Loucy (cell line): Measurements from ENCODE around the gene TMC2.

Experiments
- H2AFZ ChIP-seq: fragments of 200-600 bp; sonication (generic); 2 replicates; pipeline ENCODE4 v1.6.0; 2016; ENCODE audit warnings: antibody characterized with exemption, mild to moderate bottlenecking, low read length, moderate library complexity
- H3F3A ChIP-seq: fragments of 200-600 bp; 2 replicates; pipeline ENCODE4 v1.6.0; 2016; ENCODE audit warnings: antibody characterized with exemption, low read depth, mild to moderate bottlenecking
- H3K27me3 ChIP-seq: fragments of 200-600 bp; sonication (generic); 2 replicates; pipeline ENCODE4 v1.6.1; 2014; ENCODE audit warnings: low read length, mild to moderate bottlenecking; ENCODE audit not compliant: insufficient read depth, poor library complexity, severe bottlenecking
- H3K36me3 ChIP-seq: fragments of 200-600 bp; sonication (generic); 2 replicates; pipeline ENCODE4 v1.6.1; 2016; ENCODE audit warnings: low read length; ENCODE audit not compliant: insufficient read depth
- H3K4me1 ChIP-seq: fragments of 200-600 bp; sonication (generic); 2 replicates; pipeline ENCODE4 v1.5.1; 2014; ENCODE audit warnings: low read length, mild to moderate bottlenecking; ENCODE audit not compliant: insufficient read depth, poor library complexity, severe bottlenecking
- H3K4me2 ChIP-seq: fragments of 200-600 bp; sonication (generic); 2 replicates; pipeline ENCODE4 v1.6.0; 2014; ENCODE audit warnings: antibody characterized with exemption, low read length, low read depth, mild to moderate bottlenecking; ENCODE audit not compliant: poor library complexity, severe bottlenecking
- H3K4me3 ChIP-seq: fragments of 200-600 bp; sonication (generic); 2 replicates; pipeline ENCODE4 v1.5.1; 2014; ENCODE audit warnings: low read length, mild to moderate bottlenecking, mixed read lengths; ENCODE audit not compliant: poor library complexity, severe bottlenecking
- H3K79me2 ChIP-seq: fragments of 200-600 bp; sonication (generic); 2 replicates; pipeline ENCODE4 v1.6.1; 2014; ENCODE audit warnings: low read length; ENCODE audit not compliant: insufficient read depth
- H3K9ac ChIP-seq: fragments of 200-600 bp; sonication (generic); 2 replicates; pipeline ENCODE4 v1.6.0; 2014; ENCODE audit warnings: mild to moderate bottlenecking, low read depth, low read length, moderate library complexity; ENCODE audit not compliant: poor library complexity, severe bottlenecking
- H3K9me2 ChIP-seq: fragments of 200-600 bp; sonication (generic); replicated peaks from 2 replicates; pipeline ENCODE4 v1.6.1; 2016; ENCODE audit warnings: low read depth, low read length, mixed read lengths
- H3K9me3 ChIP-seq: fragments of 200-600 bp; sonication (generic); 2 replicates; pipeline ENCODE4 v1.6.1; 2014; ENCODE audit warnings: mild to moderate bottlenecking, antibody characterized with exemption, low read length, low read depth; ENCODE audit not compliant: insufficient read depth
- H4K20me1 ChIP-seq: fragments of 200-600 bp; sonication (generic); 2 replicates; pipeline ENCODE4 v1.6.0; 2014; ENCODE audit warnings: antibody characterized with exemption, low read length, mild to moderate bottlenecking; ENCODE audit not compliant: insufficient read depth, poor library complexity, severe bottlenecking
- CTCF ChIP-seq: fragments of 200-600 bp; sonication (generic); conservative IDR thresholded peaks from 2 replicates; pipeline ENCODE4 v1.5.1; 2014; ENCODE audit warnings: mild to moderate bottlenecking, antibody characterized with exemption, low read length
- EZH2phosphoT487 ChIP-seq: fragments of 200-600 bp; IDR thresholded peaks from 2 replicates; pipeline ENCODE4 v1.6.1; 2018; ENCODE audit warnings: antibody characterized with exemption, mild to moderate bottlenecking, moderate library complexity, borderline replicate concordance

TMC2 gene

GRCh38 chr20:2558581-2559278 lies 22.4 kb downstream of the TMC2 start:
- Histone ChIP-seq H3K9ac (no peak overlapping the region), H2AFZ (no peak overlapping the region), H3K4me1 (no peaks in the 10 kb centered on the region), H3K4me2 (no peak overlapping the region), H3K79me2 (no peaks in the 10 kb centered on the region), H3K4me3 (no peak overlapping the region), H3K27me3 (no peaks in the 10 kb centered on the region), H3K9me2 (no peaks in the 10 kb centered on the region), H3K36me3 (no peaks in the 10 kb centered on the region), H4K20me1 (no peaks in the 10 kb centered on the region), H3K9me3 (no peaks in the 10 kb centered on the region), H3F3A (no peaks in the 10 kb centered on the region)
- no peak for TF ChIP-seq EZH2phosphoT487
- TF ChIP-seq CTCF: no peak

- Histone ChIP-seq H3F3A (no peaks in the 10 kb centered on the region), H4K20me1 (no peaks in the 10 kb centered on the region), H3K9me2 (no peaks in the 10 kb centered on the region), H3K79me2 (no peaks in the 10 kb centered on the region), H3K4me1 (no peaks in the 10 kb centered on the region), H3K9ac (no peak overlapping the region), H3K36me3 (no peaks in the 10 kb centered on the region), H3K4me3 (no peak overlapping the region), H3K9me3 (no peaks in the 10 kb centered on the region), H2AFZ (no peak overlapping the region), H3K27me3 (no peaks in the 10 kb centered on the region), H3K4me2 (no peak overlapping the region)
- TF ChIP-seq CTCF: no peak
- TF ChIP-seq EZH2phosphoT487: no peak
These were observed 22.9 kb downstream of the TMC2 start for GRCh38 chr20:2559279-2559626.

GRCh38 chr20:2559651-2560050 lies 23.3 kb downstream of the TMC2 start:
- Histone ChIP-seq H3K4me1 (no peaks in the 10 kb centered on the region), H3K4me2 (no peak overlapping the region), H3K9me2 (no peaks in the 10 kb centered on the region), H3K9ac (no peak overlapping the region), H3K79me2 (no peaks in the 10 kb centered on the region), H2AFZ (no peak overlapping the region), H3K4me3 (no peak overlapping the region), H3K36me3 (no peaks in the 10 kb centered on the region), H3K27me3 (no peaks in the 10 kb centered on the region), H4K20me1 (no peaks in the 10 kb centered on the region), H3K9me3 (no peaks in the 10 kb centered on the region), H3F3A (no peaks in the 10 kb centered on the region)
- TF ChIP-seq CTCF: no peak
- TF ChIP-seq EZH2phosphoT487: no peak
